HG03108 (cell line): Measurements from ENCODE around the gene PSD2.

Source experiments
- ATAC-seq: cut with Tn5 transposase; IDR thresholded peaks from one replicate; pipeline ENCODE4 v1.9.1; 2021; ENCODE audit warnings: moderate library complexity; ENCODE audit not compliant: unreplicated experiment

Gene PSD2

DNA sequence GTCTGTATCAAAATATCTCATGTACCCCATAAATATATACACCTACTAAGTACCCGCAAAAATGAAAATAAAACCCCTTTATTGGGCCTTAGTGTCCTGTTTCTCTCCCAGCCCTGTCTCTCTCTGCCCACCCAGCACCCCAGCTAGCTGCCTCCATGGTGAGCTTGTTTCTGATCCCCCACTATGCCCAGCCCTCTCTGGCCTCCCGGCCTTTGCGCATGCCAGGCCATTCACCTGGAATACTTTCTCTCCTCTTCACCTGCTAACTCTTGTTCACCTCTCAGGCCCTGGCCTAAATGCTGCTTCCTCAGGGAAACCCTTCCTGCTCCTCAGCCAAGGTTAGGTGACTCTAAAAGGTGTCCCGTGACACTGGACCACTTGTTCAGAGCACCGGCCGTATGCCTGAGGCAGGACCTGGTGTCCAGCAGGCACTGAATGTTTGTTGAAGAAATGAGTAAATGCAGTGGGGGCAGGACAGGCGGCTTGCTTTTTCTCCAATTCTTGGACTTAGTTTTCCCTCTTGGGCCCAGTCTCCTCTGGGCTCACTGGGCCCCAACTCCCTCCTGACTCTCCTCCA lies 58.5 kb downstream of the PSD2 start:
- ATAC-seq, result no peak

DNA sequence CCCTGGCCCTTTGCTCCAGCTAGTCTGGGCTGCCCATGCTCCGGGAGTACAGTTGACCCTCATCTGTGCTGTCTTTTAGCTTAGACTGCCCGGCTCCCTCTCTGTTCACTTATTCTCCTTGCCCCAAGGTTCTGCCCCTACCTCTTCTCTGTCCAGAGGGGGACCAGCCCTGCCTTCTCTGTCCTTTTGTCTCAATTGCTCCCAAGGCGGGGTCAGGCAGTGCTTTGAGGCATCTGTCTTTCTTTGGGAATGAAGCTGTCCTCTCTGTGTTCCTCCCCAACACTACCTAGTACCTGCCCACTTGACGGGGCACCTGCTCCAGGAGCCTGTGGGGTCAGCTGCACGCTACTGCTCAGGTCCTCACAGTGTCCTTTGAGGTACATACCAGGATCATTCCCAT lies 59.3 kb downstream of the PSD2 start:
- no peak for ATAC-seq

DNA sequence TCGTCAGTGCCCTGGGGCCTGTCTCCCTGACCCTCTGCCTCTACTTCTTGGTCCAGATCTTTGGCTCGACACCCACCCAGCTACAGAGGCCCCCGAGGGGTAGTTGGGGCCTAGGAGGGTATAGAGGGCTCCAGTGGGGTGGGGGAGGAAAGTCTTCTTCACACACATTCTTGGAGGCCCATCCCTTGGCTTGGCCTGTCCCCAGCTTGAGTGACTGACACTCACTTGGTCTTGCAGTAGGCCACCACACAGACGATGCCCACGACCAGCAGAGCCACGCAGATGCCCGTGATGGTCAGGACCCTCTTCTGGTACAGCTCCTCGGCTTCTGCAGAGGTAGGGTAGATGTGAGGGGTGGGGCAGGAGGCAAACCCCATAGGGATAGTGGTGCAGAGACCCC lies 59.8 kb downstream of the PSD2 start:
- ATAC-seq, result no peak

- no peak for ATAC-seq
Measured at GRCh38 chr5:139855946-139856540, 60.4 kb downstream of the PSD2 start.

- ATAC-seq, result no peak
Measured at GRCh38 chr5:139856714-139857113, 61.1 kb downstream of the PSD2 start.

- ATAC-seq, result no peak
Measured at GRCh38 chr5:139859013-139859412, 63.4 kb downstream of the PSD2 start.

DNA sequence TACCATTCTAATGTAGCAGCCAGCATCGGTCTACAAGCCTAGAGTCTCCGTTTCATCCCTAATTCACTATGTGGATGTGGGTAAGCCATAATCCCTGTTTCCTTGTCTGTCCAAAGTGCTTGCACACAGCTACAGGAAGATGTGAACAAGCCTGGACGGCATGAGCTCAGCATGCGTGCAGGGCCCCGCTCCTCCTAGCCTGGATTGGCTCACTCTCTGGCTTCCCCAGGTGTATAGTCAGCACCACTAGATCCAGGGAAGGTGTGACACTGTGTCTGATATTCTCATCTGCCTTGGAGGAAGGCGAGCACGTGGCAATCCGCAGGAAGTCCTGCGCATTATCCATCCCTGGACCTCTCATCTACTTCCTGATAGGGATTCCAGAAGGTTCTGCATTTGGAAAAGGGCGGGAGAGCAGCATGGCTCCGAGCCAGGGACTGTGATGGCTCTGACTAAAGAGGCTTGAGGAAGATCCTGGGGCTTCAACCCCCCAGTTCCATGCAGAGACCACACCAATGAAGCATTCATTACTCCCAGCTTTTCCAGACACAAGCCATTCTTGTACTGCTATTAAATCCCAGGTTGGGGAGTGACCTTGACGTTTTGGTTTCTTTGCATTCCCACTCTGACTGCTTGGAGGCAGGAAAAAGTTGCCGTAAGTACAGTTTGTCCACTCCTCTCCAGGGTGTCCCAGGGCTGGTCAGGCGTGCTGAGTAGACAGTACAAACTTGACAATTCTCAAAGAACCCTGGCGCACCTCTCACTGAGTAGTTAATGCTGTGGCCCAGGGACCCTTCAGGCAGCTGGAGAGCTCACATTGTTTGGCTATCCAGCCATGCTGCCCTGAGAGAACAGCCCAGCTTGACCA lies 65.6 kb downstream of the PSD2 start:
- no peak for ATAC-seq

DNA sequence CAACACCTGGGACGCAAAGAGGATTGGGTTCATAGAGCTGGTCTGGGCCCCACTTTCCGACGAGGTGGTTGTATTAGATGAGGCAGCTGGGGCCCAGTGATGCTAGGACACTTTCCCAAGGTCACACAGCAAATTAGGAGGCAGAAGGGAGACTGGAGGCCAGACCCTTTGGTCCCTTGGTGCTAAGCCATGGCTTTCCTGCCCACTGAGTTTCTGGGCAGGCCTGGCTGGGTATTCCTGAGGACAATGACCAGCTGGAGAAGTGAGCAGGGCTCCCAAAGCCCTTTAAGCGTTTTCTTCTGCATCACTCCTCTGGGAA lies 66.2 kb downstream of the PSD2 start:
- no peak for ATAC-seq

DNA sequence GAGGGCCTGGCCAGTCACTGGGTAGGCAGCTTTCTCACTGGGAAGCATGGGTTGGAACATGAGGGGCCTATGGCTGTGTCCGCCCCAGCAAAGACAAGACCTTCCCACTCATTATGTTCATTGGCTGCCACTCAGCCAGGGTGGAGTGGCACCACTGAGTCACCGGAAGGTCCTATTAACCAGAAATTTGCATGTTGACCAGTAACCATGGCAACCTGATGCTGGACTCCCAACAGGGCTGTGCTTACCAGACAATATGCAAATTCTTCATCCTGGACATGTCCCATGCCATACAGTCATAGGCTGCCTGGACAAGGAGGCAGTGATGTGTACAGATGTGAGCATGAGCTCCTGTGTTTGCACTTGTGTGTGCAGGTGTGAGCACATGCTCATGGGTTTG lies 66.7 kb downstream of the PSD2 start:
- no peak for ATAC-seq

DNA sequence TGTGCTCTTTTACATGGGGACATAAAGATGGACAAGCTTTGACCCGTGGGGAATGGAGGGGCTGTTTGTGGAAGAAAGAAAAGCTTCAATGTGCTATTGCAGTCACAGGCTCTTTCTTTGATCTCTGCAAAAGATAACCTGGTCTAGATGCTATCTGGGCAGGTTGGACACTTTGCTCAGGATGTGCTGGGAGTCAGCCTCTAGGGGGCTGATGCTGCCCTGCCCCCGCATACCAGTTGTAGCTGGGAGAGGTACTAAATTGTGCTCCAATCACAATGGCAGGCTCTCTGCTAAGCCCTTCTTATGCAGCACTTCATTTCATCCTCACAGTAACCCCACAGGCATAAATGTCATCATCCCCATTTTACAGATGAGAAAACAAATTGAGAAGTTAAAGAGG lies 67.2 kb downstream of the PSD2 start:
- no peak for ATAC-seq

DNA sequence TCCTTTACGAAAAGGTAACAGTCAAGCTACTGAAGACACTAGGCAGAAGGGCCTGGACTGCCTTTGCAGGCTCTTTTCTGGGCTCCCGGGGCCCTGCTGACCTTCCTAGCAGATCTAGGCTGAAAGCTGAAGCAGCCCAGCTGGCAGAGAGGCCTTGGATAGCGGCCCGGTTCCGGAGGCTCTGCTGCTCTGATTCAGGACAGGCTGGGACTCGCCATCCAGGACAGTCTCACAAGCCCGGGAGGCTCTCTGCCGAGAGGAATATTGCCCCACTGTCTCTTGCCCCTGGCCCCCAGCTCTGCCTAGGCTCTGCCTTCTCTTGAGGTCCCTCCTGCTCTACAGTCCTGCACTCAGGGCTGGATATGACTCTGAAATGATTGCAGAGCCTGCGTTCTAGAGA lies 67.8 kb downstream of the PSD2 start:
- no peak for ATAC-seq

DNA sequence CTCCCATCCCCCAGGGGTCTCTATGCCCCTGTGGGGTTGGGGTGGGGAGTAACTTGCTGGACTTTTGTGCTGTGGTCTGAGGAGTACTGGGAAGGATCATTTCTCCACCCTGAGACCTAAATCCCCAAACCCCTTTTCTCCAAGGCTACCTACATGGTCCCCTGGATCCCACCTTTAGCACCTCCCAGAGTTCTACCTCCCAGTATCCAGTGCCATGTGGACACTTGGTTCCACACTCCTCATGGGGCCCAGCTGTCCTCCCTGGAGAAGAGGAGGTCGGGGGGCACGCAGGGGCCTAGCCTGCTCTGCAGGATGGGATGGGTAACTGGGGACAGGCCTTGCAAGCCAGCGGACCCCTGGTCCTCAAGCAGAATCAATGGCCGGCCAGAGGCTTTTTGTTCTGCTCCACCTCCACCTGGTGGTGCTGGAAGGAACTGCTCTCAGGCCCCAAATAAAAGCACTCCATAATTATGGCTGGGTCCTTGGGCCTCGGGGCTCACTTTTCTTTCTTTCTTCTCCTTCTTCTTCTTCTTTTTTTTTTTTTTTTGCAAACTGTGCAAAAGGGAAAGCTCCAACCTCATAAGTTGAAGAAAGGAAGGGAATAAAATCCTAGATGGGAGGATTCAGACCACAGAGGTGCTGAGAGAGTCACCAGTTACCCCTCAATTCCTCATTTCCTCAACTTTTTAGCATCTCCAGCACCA lies 68.4 kb downstream of the PSD2 start:
- ATAC-seq, result no peak

DNA sequence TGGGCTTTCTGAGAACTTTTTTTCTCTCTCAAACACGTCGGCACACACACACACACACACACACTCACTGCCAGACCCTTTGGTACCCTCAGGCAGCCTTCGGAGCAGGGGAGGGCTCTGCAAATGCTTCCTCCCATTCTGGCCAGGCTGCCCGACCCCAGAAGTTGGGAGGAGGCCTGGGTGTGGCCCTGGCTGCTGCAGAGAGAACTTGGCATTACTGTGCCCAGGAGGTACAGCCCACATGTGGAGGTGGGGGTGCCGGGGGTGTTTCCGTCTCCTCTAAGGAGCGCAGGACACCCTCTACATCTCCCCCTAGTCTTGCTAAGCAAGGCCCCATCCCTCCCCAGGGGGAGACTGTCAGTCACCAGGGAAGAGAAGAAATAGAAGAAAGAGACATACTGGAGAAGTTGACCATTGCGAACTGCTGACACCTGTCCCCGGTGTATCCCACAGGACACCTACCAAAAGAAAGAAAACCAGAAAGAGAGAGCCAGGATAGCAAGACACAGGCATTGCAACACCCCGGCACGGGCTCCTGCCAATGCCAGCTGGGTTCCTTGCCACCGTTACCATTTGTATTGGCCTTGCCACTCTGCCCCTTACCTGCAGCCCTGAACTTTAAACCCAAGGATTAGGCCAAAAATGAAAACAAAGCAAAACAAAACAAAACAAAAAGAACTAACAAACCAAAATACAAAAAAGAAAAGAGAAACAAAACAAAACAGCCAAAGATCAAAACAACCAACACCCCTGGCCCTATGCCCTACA lies 69.3 kb downstream of the PSD2 start:
- ATAC-seq, result no peak

GRCh38 chr5:139867109-139867508 lies 71.5 kb downstream of the PSD2 start:
- ATAC-seq, result no peak

DNA sequence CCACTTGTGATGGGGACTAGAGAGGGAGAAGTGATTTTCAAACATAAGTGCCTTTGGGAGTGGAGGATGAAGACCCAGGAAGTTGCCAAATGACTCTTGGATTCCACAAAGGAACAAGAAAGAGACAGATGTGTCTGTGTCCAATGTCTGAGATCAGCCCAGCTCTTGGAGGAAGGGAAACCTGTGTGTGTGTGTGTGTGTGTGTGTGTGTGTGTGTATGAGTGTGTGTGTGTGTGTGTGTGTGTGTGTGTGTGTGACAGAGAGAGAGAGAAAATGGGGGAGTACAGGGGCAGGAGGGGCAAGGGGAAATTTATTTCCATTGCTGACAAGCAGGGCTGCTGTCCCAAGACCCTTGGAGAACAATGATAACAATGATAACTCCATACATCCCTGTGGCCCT lies 72.0 kb downstream of the PSD2 start:
- ATAC-seq, result no peak

DNA sequence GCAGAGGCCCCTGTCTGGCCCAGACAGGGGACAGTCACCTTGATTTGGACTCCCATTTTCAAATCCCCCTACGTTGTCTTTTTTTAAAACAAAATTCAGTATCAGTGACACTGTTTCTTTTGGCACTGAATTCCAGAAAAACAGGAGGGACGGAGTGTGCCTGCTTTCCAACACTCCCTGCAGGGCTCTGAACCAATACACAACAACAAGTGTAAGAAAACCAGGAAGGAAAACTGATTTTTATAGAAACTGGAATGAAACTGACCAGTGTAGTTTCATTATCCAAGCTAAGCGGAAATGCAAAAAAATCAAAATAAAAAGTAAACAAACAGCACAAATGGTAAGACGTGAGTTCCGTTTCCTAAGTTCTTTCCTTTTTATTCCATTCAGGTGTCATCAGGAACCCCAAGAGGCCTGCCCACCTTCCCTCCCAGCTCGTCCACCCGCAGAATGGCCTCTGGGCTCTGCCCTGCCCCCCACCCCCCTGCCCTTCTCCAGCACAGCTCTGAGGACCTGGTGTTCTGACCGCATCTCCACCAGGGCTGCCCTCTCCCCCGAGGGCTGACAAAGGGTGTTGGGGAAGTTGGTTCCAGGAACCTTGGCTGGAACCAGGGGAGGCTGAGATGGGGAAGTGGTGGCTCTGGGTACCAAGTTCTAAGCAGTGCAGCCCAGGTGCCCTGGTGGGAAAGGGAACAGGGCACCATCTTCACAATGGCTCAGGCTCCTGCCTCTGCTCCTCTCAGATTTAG lies 73.6 kb downstream of the PSD2 start:
- ATAC-seq, result no peak

GRCh38 chr5:139870677-139871076 lies 75.1 kb downstream of the PSD2 start:
- ATAC-seq, result no peak

DNA sequence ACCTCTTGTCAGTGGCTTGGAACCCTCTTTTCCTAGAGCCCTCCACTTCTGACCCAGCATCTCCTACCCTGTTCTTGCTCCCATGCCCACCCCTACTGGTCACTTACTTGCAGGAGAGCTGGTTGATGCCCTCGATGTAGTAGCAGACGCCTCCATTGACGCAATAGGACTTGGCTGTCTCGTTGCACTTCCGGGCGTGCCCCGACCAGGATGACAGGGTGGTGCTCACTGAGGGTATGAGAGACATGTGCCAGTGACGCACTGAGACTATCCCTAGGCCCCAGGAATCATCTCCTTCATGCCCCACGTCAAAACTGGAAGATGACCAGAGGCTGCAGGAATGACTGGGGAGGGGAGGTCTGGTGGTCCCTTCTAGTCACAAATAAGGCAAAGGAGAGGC lies 76.0 kb downstream of the PSD2 start:
- no peak for ATAC-seq

- no peak for ATAC-seq
Measured at GRCh38 chr5:139872052-139872766, 76.6 kb downstream of the PSD2 start.
